ENCODE results near the gene UPK2.

UPK2 gene

DNA sequence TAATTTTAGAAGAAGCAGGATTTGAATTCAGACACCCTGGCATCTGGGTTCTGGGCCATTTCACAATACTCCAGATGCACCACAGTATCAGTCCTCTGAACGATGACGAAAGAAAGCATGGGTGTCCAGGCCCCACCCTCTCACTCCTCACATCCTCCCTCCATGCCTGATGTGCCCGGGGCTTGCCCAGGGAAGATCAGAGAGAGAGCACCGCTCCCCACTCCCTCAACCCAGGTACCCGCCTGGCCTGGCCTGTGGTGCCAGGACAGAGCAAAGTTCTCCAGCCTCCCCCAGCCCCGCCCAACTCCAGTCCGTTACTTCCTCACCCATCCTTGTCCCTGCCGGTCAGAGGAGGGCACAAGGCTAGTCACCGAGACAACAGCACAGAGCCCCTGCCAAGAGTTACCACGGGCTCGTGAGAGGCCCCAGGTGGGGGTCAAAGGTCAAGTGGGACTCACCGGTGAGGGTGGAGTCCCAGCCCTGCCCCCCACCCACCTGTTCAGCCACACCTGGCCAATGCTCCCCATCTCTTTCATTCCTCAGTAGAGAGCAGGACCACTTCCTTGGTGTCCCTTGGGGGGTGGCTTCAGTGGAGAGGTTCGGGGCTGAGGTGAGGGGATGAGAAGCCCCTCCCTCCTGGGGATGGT is 38.5 kb upstream of the UPK2 start:
- H3K4me3 ChIP-seq (ENCODE audit: low read depth in 1 of 5, low read length in 5 of 5) = peak overlapping the region in 4 of 5 donors; percentile 22 to 62 (median 48)
- H3K27me3 ChIP-seq (ENCODE audit: control insufficient read depth in 5 of 5, insufficient read depth in 4 of 5, low read length in 5 of 5) = peaks cover 0 to 6% (median 0%) of the 10 kb centered on the region in 5 donors
- H3K9ac ChIP-seq (ENCODE audit: low read length in 5 of 5) = peak overlapping the region in 4 of 5 donors; percentile 65 to 81 (median 74)
- H3K9me3 ChIP-seq (ENCODE audit: control insufficient read depth in 5 of 5, low read length in 5 of 5) = no peaks in the 10 kb centered on the region
- peak overlapping the region; percentile 98 for H3K27ac ChIP-seq (ENCODE audit: low read depth, low read length)
- H3K36me3 ChIP-seq (ENCODE audit: control insufficient read depth in 5 of 5, insufficient read depth in 5 of 5, low read length in 5 of 5) = peaks cover 0 to 4% (median 0%) of the 10 kb centered on the region in 5 donors
- H3K4me1 ChIP-seq (ENCODE audit: control insufficient read depth in 5 of 5, insufficient read depth in 5 of 5, low read length in 5 of 5) = peaks cover 55 to 99% (median 98%) of the 10 kb centered on the region in 5 donors

DNA sequence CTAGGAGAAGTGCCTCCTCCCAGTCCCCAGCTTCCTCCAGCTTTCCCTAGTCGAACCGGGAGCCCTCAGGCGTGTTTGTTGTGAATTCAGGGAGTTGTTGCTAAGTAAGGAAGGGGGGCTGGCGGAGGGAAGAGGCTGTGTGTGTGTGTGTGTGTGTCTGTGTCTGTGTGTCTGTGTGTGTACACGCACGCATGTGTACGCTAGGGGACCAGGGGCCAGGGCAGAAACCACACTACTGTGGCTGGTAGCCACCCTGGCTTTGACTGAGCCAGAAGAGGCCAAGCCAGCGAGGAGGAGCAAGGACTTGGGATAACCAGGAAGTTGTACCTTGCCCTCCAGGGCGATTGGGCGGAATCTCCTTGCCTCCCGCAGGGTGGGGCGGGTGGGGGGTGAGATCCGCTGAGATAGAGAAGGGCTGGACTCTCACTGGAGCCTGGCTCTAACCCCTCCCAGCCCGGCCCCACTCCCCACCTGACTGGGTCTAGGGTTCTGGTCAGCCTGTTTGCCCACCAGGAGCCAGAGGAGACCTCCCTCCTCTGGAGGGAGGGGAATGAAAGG is 37.9 kb upstream of the UPK2 start:
- Histone ChIP-seq H3K4me1 (ENCODE audit: control insufficient read depth in 5 of 5, insufficient read depth in 5 of 5, low read length in 5 of 5) (peaks cover 51 to 99% (median 98%) of the 10 kb centered on the region in 5 donors), H3K27ac (ENCODE audit: low read depth, low read length) (peak overlapping the region; percentile 98), H3K9me3 (ENCODE audit: control insufficient read depth in 5 of 5, low read length in 5 of 5) (no peaks in the 10 kb centered on the region), H3K27me3 (ENCODE audit: control insufficient read depth in 5 of 5, insufficient read depth in 4 of 5, low read length in 5 of 5) (peaks cover 0 to 6% (median 0%) of the 10 kb centered on the region in 5 donors), H3K4me3 (ENCODE audit: low read depth in 1 of 5, low read length in 5 of 5) (peak overlapping the region; percentile 22 to 62 (median 47)), H3K36me3 (ENCODE audit: control insufficient read depth in 5 of 5, insufficient read depth in 5 of 5, low read length in 5 of 5) (peaks cover 0 to 4% (median 0%) of the 10 kb centered on the region in 5 donors), H3K9ac (ENCODE audit: low read length in 5 of 5) (peak overlapping the region; percentile 31 to 81 (median 66))

DNA sequence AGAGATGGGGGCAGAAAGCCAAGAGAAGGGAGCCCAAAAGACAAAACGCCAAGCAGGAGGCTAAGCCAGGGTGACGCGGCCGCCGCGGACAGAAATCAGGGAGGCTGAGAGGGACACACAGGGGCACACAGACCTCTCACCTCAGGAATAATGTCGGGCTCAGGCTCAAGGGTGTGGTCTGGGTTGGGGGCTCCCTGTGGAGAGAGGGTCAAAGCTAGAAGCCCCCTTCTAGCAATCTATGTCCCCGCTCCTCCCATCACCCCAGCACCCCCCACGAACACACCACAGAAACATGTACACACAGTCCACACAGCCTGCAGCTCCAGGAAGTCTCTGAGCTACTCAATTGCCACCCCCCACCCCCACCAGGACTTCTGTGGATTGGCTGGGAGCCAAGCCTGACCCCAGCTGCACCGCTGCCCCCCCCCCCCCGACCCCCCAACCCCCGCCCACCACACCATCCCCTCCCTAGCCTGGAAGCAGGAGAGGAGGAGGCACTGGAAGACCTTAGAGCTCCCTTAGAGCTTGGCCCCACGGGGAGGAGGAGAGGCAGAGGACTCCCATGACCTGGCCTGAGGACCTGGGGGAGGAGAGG is 37.3 kb upstream of the UPK2 start:
- H3K27ac ChIP-seq (ENCODE audit: low read depth, low read length) = peak overlapping the region; percentile 99
- H3K36me3 ChIP-seq (ENCODE audit: control insufficient read depth in 5 of 5, insufficient read depth in 5 of 5, low read length in 5 of 5) = peaks cover 0 to 4% (median 0%) of the 10 kb centered on the region in 5 donors
- H3K4me3 ChIP-seq (ENCODE audit: low read depth in 1 of 5, low read length in 5 of 5) = peak overlapping the region; percentile 33 to 99 (median 96)
- H3K9me3 ChIP-seq (ENCODE audit: control insufficient read depth in 5 of 5, low read length in 5 of 5) = no peaks in the 10 kb centered on the region
- peaks cover 0 to 6% (median 0%) of the 10 kb centered on the region in 5 donors for H3K27me3 ChIP-seq (ENCODE audit: control insufficient read depth in 5 of 5, insufficient read depth in 4 of 5, low read length in 5 of 5)
- H3K9ac ChIP-seq (ENCODE audit: low read length in 5 of 5) = peak overlapping the region; percentile 52 to 81 (median 68)
- H3K4me1 ChIP-seq (ENCODE audit: control insufficient read depth in 5 of 5, insufficient read depth in 5 of 5, low read length in 5 of 5) = peaks cover 56 to 99% (median 99%) of the 10 kb centered on the region in 5 donors

DNA sequence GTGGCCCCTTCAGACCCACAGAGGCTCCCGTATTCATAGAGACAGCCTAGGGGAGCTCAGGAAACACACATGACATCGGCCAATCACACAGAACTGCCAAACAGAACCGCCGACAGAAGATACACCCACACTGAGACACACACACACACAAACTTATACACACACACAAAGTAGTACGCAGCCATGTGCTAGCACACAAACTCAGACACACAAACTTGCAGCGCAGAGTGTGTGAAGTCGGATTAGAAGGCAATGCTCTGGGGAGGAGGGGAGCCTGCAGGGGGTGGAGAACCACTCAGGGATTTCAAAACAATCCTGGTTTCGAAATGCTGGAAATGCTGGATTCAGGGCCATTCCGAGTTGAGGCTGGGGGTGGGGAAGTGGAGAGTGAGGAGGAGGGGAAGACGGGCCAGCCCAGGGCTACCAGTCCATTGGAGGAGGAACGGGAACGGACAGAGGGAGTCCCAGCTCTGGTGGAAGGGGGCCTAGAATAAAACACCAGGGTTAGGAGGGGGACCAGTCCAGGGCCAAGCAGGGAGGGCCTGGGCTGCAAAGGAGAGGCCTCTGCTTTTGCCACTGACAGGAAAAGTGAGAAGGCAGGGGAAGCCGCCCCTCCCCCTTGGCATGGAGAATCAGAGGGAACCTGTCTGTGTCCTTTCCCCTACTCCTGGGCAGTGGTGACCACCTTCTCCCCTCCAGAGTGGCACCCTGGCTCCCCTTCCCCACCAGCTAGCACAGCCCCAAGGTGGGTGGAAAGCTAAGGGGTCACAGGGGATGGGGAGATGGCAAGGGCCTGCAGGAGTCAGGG is 34.8 kb upstream of the UPK2 start:
- Histone ChIP-seq H3K27me3 (ENCODE audit: control insufficient read depth in 5 of 5, insufficient read depth in 4 of 5, low read length in 5 of 5) (peaks cover 0 to 6% (median 0%) of the 10 kb centered on the region in 5 donors), H3K4me3 (ENCODE audit: low read depth in 1 of 5, low read length in 5 of 5) (peak overlapping the region; percentile 76 to 99 (median 97)), H3K9me3 (ENCODE audit: control insufficient read depth in 5 of 5, low read length in 5 of 5) (no peaks in the 10 kb centered on the region), H3K27ac (ENCODE audit: low read depth, low read length) (peak overlapping the region; percentile 99), H3K36me3 (ENCODE audit: control insufficient read depth in 5 of 5, insufficient read depth in 5 of 5, low read length in 5 of 5) (no peaks in the 10 kb centered on the region), H3K9ac (ENCODE audit: low read length in 5 of 5) (peak overlapping the region; percentile 42 to 97 (median 83)), H3K4me1 (ENCODE audit: control insufficient read depth in 5 of 5, insufficient read depth in 5 of 5, low read length in 5 of 5) (peaks cover 55 to 94% (median 87%) of the 10 kb centered on the region in 5 donors)

DNA sequence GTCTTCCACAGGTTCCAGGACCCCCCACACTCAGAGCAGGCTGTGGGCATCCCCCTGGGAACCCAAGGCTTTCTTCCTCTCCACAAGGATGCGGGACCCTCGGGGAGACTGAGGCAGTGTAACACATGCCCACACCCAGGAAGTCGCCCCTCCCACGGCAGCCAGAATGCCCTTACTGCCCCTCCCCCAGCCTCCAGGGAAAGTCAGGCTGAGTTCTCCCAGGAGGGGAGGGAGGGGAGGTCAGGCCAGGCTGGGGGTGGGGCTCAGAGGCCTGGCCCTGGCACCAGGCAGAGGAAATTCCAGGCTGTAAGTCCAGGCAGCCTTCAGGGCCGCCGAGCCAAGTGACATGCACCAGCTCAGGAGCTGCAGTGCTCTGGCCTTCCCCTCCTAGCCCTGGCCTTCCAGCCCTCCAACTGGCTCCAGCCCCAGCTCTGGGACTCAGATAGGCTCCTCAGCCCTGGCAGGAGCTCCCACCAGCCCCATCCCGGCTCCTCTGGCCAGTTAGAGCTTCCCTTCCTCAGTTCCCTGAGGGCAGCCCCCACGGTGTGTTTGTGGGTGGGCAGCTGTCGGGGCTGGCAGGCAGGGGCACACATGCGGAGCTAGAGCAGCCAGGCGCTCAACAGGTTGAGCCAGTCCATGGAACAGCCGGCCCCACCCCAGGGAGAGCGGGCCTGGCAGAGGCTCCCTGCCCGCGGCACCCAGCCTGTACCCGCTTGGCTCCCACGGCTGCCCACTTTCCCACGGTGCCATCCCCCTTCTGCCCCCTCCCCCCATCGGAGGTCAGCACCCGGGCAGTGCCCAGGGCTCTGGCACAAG is 34.0 kb upstream of the UPK2 start:
- Histone ChIP-seq H3K36me3 (ENCODE audit: control insufficient read depth in 5 of 5, insufficient read depth in 5 of 5, low read length in 5 of 5) (no peaks in the 10 kb centered on the region), H3K4me1 (ENCODE audit: control insufficient read depth in 5 of 5, insufficient read depth in 5 of 5, low read length in 5 of 5) (peaks cover 49 to 92% (median 83%) of the 10 kb centered on the region in 5 donors)

DNA sequence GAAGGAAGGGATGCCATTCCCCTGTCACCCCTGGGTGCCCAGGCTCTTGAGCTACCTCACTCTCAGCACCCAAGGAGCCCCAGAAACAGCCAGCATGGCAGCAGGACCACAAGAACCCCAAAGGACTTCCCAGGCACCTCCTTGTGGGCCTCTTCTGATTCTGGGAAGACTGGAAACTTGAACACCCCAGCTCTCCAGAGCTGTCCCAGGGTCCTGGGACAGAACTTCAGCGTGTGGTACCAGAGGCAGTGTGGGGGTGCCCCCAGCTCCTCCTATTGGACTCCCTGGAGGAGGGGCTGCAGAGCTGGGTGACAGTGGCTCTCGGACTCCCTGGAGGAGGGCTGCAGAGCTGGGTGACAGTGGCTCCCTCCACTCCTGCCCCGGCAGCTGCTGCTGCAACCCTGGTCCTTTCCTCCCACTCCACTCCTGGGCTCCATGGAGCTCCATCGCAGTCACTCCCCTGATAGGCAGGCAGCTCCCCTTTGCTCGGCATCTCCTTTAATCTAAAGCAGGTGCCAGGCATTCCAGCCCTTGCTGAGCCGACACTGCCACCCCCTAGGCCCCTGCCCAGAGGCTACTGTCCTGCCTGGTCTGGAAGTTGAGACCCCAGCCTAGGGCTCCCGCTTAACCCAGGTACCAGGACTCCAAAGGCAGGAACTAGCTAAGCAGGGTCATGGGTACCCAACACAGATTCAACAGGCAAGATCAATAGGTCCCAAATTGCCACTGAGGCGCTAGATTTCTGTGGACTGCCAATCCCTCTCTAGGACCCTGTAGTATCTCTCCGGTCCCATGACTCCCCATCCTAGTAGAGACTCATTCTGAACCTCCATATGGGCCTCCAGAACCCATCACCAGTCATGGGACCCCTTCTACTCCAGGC is 33.1 kb upstream of the UPK2 start:
- peak overlapping the region; percentile 86 to 99 (median 90) for H3K9ac ChIP-seq (ENCODE audit: low read length in 5 of 5)
- peaks cover 45 to 92% (median 83%) of the 10 kb centered on the region in 5 donors for H3K4me1 ChIP-seq (ENCODE audit: control insufficient read depth in 5 of 5, insufficient read depth in 5 of 5, low read length in 5 of 5)
- peaks cover 0 to 6% (median 0%) of the 10 kb centered on the region in 5 donors for H3K27me3 ChIP-seq (ENCODE audit: control insufficient read depth in 5 of 5, insufficient read depth in 4 of 5, low read length in 5 of 5)
- peak overlapping the region; percentile 89 to 99 (median 97) for H3K4me3 ChIP-seq (ENCODE audit: low read depth in 1 of 5, low read length in 5 of 5)
- peak overlapping the region; percentile 99 for H3K27ac ChIP-seq (ENCODE audit: low read depth, low read length)
- no peaks in the 10 kb centered on the region for H3K9me3 ChIP-seq (ENCODE audit: control insufficient read depth in 5 of 5, low read length in 5 of 5)
- H3K36me3 ChIP-seq (ENCODE audit: control insufficient read depth in 5 of 5, insufficient read depth in 5 of 5, low read length in 5 of 5) = no peaks in the 10 kb centered on the region

More for the DNA sequence above, 34.0 kb upstream of the UPK2 start:
- Histone ChIP-seq H3K27me3 (ENCODE audit: control insufficient read depth in 5 of 5, insufficient read depth in 4 of 5, low read length in 5 of 5) (peaks cover 0 to 6% (median 0%) of the 10 kb centered on the region in 5 donors), H3K4me3 (ENCODE audit: low read depth in 1 of 5, low read length in 5 of 5) (peak overlapping the region; percentile 89 to 99 (median 97)), H3K9ac (ENCODE audit: low read length in 5 of 5) (peak overlapping the region; percentile 81 to 97 (median 86)), H3K9me3 (ENCODE audit: control insufficient read depth in 5 of 5, low read length in 5 of 5) (no peaks in the 10 kb centered on the region), H3K27ac (ENCODE audit: low read depth, low read length) (peak overlapping the region; percentile 99)

DNA sequence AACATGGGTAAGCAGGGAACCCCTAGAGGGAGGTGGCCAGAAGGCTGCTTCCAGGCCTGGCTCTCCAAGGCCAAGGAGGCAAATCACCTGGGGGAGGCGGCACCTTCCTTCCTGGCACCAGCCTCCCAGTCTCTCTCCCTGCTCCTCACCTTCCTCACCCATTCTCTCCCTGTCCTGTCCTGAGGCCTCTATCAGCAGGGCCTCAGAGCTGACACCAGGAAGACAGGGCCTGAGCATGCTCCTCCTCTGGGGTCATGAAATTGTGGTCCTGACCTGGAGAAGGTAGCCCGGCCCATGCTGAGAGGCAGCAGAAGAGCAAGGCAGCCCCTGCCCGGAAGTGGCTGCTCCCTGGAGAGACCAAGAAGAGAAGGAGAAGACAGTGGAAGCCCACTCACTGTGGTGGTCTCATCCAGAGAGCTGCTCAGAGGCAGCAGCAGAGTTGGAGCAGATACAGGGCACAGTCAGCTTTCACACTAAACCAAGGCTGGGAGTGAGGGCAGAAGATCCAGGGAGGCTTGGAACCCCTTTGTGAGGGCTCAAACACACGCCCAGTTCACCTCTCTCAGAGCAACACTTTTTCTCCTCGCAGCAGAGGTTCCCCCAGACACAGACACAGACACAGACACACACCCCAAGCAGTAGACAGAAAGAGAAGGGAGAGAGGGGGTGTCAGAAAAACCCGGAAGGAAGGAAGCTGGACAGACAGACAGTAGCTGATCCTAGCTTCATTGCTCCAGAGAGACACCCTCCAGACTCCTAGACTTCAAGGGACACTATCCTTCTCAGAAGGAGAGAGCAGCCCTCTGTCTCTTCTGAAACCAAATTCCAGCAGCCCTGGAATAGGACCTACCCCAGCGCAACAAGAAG is 32.1 kb upstream of the UPK2 start:
- Histone ChIP-seq H3K9me3 (ENCODE audit: control insufficient read depth in 5 of 5, low read length in 5 of 5) (no peaks in the 10 kb centered on the region), H3K4me3 (ENCODE audit: low read depth in 1 of 5, low read length in 5 of 5) (peak overlapping the region; percentile 89 to 99 (median 97)), H3K9ac (ENCODE audit: low read length in 5 of 5) (peak overlapping the region; percentile 86 to 99 (median 90)), H3K4me1 (ENCODE audit: control insufficient read depth in 5 of 5, insufficient read depth in 5 of 5, low read length in 5 of 5) (peaks cover 44 to 93% (median 81%) of the 10 kb centered on the region in 5 donors), H3K36me3 (ENCODE audit: control insufficient read depth in 5 of 5, insufficient read depth in 5 of 5, low read length in 5 of 5) (no peaks in the 10 kb centered on the region), H3K27me3 (ENCODE audit: control insufficient read depth in 5 of 5, insufficient read depth in 4 of 5, low read length in 5 of 5) (peaks cover 0 to 6% (median 0%) of the 10 kb centered on the region in 5 donors), H3K27ac (ENCODE audit: low read depth, low read length) (peak overlapping the region; percentile 99)

Measured in subcutaneous abdominal adipose tissue (tissue), 5 donors.